ENCODE data around the gene CLHC1. TPM values are rescaled to one million over a fixed set of nuclear protein-coding genes. Genes with fewer than 3 reads are reported as not detected.
A peak's percentile ranks its signal among the peaks of the same experiment; 100 is the strongest.
"Not testable (repeated sequence)": the region's sequence is repeated elsewhere in the genome, so short reads cannot be mapped to it uniquely, and the experiment has no call there.

The CLHC1 gene
- total RNA-seq, 1 experiment from 2014 or later, result 16.2 TPM

DNA sequence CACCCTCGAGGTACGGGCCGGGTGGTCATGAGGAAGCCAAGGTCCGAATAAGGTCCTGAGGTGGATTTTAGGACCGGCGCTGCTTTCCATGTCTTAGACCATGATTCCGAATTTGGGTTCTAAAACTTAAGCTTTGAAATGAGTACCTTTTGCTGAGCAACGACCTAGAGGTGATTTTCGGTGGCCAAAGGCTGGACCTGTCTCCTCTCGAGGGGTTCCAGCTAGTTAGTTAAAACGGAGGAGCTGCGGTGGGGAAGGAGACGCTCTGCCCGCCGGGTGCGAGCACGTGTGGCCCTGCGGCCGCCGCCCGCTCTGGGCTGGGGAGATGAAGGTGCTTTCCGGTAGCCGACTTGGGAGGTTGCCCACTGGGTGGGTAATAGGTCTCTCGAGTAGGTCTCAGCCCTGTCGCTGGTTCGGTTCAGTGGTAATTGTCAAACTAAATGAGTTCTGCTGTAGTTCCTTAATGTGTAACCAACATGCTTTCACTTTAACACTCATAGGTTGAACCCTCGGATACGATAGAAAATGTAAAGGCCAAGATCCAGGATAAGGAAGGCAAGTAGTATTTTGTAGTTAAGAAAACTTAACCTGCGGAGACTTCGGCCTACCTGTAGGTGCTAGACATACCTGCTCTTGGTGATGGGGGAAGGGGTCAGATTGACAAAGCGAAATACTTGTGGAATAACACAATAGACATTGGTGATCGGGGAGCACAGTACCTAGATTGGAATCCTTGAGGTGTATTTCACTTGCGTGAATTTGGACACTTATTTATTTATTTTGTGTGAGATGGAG lies 967 bp upstream of the CLHC1 start:
- DNase-seq (ENCODE audit: low spot score), result peak; percentile 32

DNA sequence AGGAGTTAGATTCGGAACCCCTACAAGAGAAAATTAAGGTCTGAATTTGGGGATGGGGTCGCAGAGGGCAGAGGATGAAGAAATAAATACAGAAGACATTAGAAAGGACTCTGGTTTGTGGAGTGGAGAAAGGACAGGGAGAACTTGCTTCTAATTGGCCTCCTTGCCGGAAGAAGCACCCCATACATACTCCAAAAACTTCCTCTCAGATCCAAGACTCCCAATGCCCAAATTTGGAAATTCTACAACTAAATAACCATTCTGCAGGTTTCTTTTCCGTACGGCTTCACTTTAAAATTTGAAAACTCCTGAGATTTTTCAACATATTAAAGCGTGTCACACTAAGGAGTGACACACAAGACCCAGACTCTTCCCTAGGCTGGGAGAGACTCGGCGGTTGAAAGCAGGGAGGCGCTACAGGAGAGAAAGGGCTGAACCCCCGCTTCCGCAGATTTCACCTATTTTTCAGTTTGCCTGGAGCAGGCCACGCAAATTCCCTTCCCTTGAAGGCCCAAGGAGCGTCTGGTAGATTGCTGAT lies 478 bp downstream of the CLHC1 start:
- DNase-seq (ENCODE audit: low spot score), result no peak

- DNase-seq (ENCODE audit: low spot score), result no peak
Observed at GRCh38 chr2:55230551-55230950, 1.5 kb downstream of the CLHC1 start.

DNA sequence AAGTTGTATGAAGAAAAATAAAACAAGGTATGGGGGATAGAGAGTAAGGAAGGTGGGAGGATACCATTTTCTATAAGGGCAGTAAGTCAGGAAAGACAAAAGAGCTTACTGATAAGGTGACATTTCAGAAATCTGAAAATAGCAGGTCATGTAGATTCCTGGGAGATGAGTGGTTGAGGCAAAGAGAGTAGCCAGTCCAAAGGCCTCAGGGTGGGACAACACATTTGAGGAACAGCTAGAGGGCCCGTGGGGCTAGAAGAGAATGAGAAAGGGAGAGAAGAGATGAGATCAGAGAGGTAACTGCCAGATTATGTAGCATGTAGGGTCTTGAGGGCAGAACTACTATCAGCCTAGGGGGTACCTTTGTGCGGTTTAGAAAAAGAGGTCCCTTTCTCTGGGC lies 2.9 kb downstream of the CLHC1 start:
- no peak for DNase-seq (ENCODE audit: low spot score)

DNA sequence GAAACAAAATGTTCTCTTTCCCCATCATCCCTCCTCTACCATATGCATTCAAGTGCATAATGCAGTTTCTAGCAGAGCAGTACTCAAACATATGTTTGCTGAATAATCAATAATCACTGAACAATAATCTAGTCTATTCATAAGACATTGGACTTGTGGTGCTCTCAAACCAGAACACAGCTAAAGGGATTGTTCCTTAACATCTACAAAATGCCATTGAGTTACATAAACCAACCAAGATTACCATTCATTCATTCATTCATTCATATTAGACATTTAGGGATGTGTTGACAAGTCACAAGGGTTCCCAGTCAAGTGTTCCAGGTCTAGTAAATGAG lies 3.9 kb downstream of the CLHC1 start:
- no peak for DNase-seq (ENCODE audit: low spot score)

GRCh38 chr2:55227437-55228225 lies 4.5 kb downstream of the CLHC1 start:
- DNase-seq (ENCODE audit: low spot score), result not testable (repeated sequence)

DNA sequence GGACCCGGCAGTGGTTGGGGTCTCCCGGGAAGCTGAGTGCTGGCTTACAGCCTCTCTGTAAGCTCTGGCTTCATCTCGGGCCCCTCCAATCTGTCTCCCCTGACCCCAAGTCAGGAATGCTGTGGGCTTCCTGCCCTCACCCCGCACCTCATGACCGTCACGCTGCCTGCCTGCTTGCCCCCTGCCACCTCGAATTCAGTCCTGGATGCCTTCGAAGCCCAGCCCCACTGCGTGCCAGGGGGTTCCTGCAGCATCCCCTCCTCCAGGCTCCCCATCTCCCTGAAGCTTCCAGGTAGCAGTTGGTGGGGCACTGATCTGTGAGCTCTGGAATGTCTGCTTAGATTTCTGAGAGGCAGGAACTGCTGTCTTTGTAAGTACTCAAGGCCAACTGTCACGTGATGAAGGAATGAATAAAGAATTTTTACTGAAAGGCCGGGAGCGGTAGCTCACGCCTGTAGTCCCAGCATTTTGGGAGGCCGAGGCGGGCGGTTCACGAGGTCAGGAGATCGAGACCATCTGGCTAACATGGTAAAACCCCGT lies 6.5 kb downstream of the CLHC1 start:
- DNase-seq (ENCODE audit: low spot score), result no peak

- no peak for DNase-seq (ENCODE audit: low spot score)
Observed at GRCh38 chr2:55224761-55225261, 7.3 kb downstream of the CLHC1 start.

- no peak for DNase-seq (ENCODE audit: low spot score)
Observed at GRCh38 chr2:55223958-55224760, 7.9 kb downstream of the CLHC1 start.

- no peak for DNase-seq (ENCODE audit: low spot score)
Observed at GRCh38 chr2:55213822-55214221, 18.3 kb downstream of the CLHC1 start.

GRCh38 chr2:55204950-55205349 lies 27.1 kb downstream of the CLHC1 start:
- no peak for DNase-seq (ENCODE audit: low spot score)

DNA sequence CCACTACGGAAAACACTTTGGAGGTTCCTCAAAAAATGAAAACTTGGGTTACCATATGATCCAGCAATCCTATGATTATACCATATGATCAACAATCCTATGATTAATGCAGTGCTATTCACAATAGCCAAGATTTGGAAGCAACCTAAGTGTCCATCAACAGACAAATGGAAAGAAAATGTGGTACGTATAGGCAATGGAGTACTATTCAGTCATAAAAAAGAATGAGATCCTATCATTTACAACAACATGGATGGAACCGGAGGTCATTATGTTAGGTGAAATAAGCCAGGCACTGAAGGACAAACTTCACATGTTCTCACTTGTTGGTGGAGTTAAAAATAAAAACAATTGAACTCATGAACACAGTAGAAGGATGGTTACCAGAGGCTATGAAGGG lies 27.6 kb downstream of the CLHC1 start:
- DNase-seq (ENCODE audit: low spot score), result no peak

DNA sequence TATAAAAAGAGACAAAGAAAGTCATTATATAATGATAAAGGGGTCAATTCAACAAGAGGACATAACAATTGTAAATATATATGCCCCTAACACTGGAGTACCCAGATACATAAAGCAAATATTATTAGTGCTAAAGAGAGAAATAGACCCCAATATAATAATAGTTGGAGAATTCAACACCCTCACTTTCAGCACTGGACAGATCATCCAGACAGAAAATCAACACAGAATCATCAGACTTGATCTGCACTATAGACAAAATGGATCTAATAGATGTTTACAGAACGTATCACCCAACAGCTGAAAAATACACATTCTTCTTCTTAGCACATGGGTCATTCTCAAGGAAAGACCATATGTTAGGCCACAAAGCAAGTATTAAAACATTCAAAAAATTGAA lies 31.7 kb downstream of the CLHC1 start:
- DNase-seq (ENCODE audit: low spot score), result no peak

GRCh38 chr2:55196526-55196925 lies 35.6 kb downstream of the CLHC1 start:
- DNase-seq (ENCODE audit: low spot score), result no peak

- not testable (repeated sequence) for DNase-seq (ENCODE audit: low spot score)
Observed at GRCh38 chr2:55191888-55192287, 40.2 kb downstream of the CLHC1 start.

GRCh38 chr2:55186837-55187236 lies 45.3 kb downstream of the CLHC1 start:
- not testable (repeated sequence) for DNase-seq (ENCODE audit: low spot score)

GRCh38 chr2:55180374-55180773 lies 51.7 kb downstream of the CLHC1 start:
- DNase-seq (ENCODE audit: low spot score), result no peak

- no peak for DNase-seq (ENCODE audit: low spot score)
Observed at GRCh38 chr2:55176094-55176415, 56.0 kb downstream of the CLHC1 start.

DNA sequence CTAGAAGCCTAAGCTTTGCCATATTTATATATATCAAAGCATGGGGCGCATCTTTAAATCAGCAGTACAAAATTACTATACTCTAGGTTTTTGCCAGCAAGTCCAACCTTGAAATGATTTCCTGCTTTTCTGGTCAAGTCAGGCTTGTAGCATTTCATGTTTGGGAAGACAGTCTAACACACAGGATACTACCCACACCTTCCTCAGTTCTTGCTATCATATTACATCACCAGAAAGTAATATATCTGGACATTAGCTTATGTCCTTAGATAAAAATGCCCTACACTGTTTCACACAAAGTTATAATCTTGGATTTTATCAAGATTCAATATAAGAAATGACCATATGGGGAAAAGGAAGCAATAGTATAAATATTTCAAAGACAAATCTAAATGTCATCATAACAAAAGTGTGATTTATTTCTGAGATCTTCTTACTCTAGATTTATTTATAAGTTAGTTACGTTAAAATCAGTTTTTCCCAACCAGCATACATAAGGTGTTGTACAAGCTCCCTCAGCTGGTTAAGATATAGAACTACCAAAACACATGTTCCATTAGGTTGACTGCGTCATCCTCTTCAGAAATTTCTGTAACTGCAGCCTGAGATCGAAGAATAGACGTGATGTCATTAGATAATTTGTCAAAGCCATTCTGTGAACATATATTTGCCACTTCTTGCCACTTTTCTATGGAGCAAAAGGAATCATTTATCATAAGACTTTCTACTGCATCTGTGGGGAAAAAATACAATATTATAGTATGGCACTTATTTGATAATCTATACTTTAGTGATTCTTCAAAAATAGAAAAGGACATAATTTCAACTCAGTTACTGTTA lies 56.6 kb downstream of the CLHC1 start:
- DNase-seq (ENCODE audit: low spot score), result peak; percentile 57

DNA sequence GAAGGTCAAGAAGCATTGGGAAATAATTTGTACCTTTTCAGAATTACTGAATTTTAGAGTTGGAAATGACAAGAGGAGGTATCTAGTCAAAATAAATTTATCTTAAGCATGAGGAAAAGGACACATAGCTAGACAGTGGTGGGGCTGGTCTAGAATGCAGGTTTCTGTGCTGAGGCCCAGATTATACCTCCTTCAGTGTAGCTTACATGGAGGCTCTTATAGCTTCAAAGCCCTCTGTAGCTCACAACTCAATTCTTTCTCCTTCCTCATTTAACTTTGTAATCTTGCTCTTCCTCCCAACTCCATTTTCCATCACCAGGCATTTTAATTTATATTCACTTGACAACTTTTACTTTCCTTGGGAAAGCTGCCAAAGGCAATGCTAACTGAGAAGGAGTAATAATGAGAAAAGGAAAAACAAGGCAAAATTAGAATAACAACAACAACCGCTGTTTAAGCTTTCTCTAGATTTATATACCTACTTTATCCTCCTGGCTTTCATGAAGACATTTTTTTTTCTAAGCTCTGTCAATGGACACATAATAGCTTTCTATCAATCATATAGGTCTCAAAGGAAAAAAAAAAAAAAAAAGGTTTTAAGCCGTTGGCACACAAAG lies 58.5 kb downstream of the CLHC1 start:
- no peak for DNase-seq (ENCODE audit: low spot score)

All from A172 (cell line).